Coronary artery (tissue), 2 donors: ENCODE data around the gene BCL2L11.

Experiments used
- DNase-seq: peaks from one replicate; pipeline ENCODE4 v3.0.0-alpha.2; 2017; ENCODE audit warnings: low spot score
- H3K27ac ChIP-seq, 2 donors: fragments of 200-600 bp; sonication (generic); one replicate each; pipeline ENCODE4 v1.5.1; 2016 to 2019
- H3K4me3 ChIP-seq: fragments of 200-600 bp; sonication (generic); 2 replicates; pipeline ENCODE4 v1.5.1; 2016; ENCODE audit warnings: mild to moderate bottlenecking, moderate library complexity
- CTCF ChIP-seq: fragments of 200-600 bp; sonication (generic); IDR thresholded peaks from one replicate; pipeline ENCODE4 v1.5.1; 2019; ENCODE audit warnings: antibody characterized with exemption

Gene BCL2L11

GRCh38 chr2:111182740-111183139 is 62.0 kb downstream of the BCL2L11 start:
- H3K4me3 ChIP-seq = no peak overlapping the region
- no peak overlapping the region for H3K27ac ChIP-seq
- peak; percentile 52 for DNase-seq
- no peak for TF ChIP-seq CTCF

- DNase-seq = no peak
- no peak overlapping the region for H3K27ac ChIP-seq
- TF ChIP-seq CTCF = no peak
- no peak overlapping the region for H3K4me3 ChIP-seq
These were observed 64.1 kb downstream of the BCL2L11 start for GRCh38 chr2:111184725-111185310.

- no peak for TF ChIP-seq CTCF
- H3K4me3 ChIP-seq = no peak overlapping the region
- H3K27ac ChIP-seq = no peak overlapping the region
- DNase-seq = no peak
These were observed 64.8 kb downstream of the BCL2L11 start for GRCh38 chr2:111185361-111186022.

- Histone ChIP-seq H3K4me3 (no peak overlapping the region), H3K27ac (no peak overlapping the region)
- no peak for TF ChIP-seq CTCF
- no peak for DNase-seq
These were observed 65.5 kb downstream of the BCL2L11 start for GRCh38 chr2:111186121-111186715.

GRCh38 chr2:111186933-111187332 is 66.2 kb downstream of the BCL2L11 start:
- no peak overlapping the region for H3K4me3 ChIP-seq
- no peak for DNase-seq
- H3K27ac ChIP-seq = no peak overlapping the region
- no peak for TF ChIP-seq CTCF

GRCh38 chr2:111188681-111189080 is 68.0 kb downstream of the BCL2L11 start:
- DNase-seq = no peak
- Histone ChIP-seq H3K27ac (no peak overlapping the region), H3K4me3 (no peak overlapping the region)
- TF ChIP-seq CTCF = no peak

- H3K27ac ChIP-seq = no peak overlapping the region
- DNase-seq = no peak
- TF ChIP-seq CTCF = no peak
- no peak overlapping the region for H3K4me3 ChIP-seq
These were observed 68.4 kb downstream of the BCL2L11 start for GRCh38 chr2:111189106-111189505.
